Measurements from ENCODE around the gene SCAF4. TPM values are rescaled to one million over a fixed set of nuclear protein-coding genes. Genes with fewer than 3 reads are reported as not detected.

SCAF4 gene
- total RNA-seq, 1 donor from 2014 or later, result 31.9 TPM

GRCh38 chr21:31777857-31778256 lies 45.9 kb upstream of the SCAF4 start:
- Histone ChIP-seq H3K9me3 (ENCODE audit: low read depth) (no peaks in the 10 kb centered on the region), H3K4me2 (no peak overlapping the region), H3K4me3 (no peak overlapping the region), H3K36me3 (no peaks in the 10 kb centered on the region), H4K20me1 (ENCODE audit: low read depth) (no peaks in the 10 kb centered on the region), H3K27ac (no peak overlapping the region), H3K79me2 (ENCODE audit: low read depth) (no peaks in the 10 kb centered on the region), H3K4me1 (no peaks in the 10 kb centered on the region), H3F3A (ENCODE audit: low read depth) (no peaks in the 10 kb centered on the region), H2AFZ (replicated peaks) (no peak overlapping the region), H3K9ac (no peak overlapping the region), H3K27me3 (no peaks in the 10 kb centered on the region)
- H3K9me3 Mint-ChIP-seq, result no peaks in the 10 kb centered on the region
- no peak overlapping the region for H3K27ac Mint-ChIP-seq
- peaks cover 7% of the 10 kb centered on the region for H3K27me3 Mint-ChIP-seq (ENCODE audit: insufficient read depth, low read depth)
- no peak overlapping the region for H3K4me3 Mint-ChIP-seq
- no peak for TF ChIP-seq EZH2 (IDR thresholded peaks at IDR 0.05)
- no peak for TF ChIP-seq CTCF (IDR thresholded peaks at IDR 0.05)
- no peak for TF ChIP-seq EZH2phosphoT487 (IDR thresholded peaks at IDR 0.05)
- H3K36me3 Mint-ChIP-seq, result no peaks in the 10 kb centered on the region
- no peak for DNase-seq (ENCODE audit: low spot score)
- peaks cover 11% of the 10 kb centered on the region for H3K4me1 Mint-ChIP-seq

- no peaks in the 10 kb centered on the region for H3K36me3 Mint-ChIP-seq
- no peaks in the 10 kb centered on the region for H4K20me1 ChIP-seq (ENCODE audit: low read depth)
- H3K4me3 ChIP-seq, result no peak overlapping the region
- no peak for DNase-seq (ENCODE audit: low spot score)
- no peak overlapping the region for H3K4me3 Mint-ChIP-seq
- no peak overlapping the region for H3K27ac ChIP-seq
- no peaks in the 10 kb centered on the region for H3K79me2 ChIP-seq (ENCODE audit: low read depth)
- peaks cover under 1% of the 10 kb centered on the region for H3K27me3 Mint-ChIP-seq (ENCODE audit: insufficient read depth, low read depth)
- no peak overlapping the region for H2AFZ ChIP-seq (replicated peaks)
- TF ChIP-seq EZH2phosphoT487 (IDR thresholded peaks at IDR 0.05) (no peak), CTCF (IDR thresholded peaks at IDR 0.05) (no peak), EZH2 (IDR thresholded peaks at IDR 0.05) (no peak)
- H3K36me3 ChIP-seq, result no peaks in the 10 kb centered on the region
- no peaks in the 10 kb centered on the region for H3K9me3 Mint-ChIP-seq
- H3K4me1 Mint-ChIP-seq, result peaks cover 2% of the 10 kb centered on the region
- no peak overlapping the region for H3K4me2 ChIP-seq
- no peaks in the 10 kb centered on the region for H3K9me3 ChIP-seq (ENCODE audit: low read depth)
- H3K9ac ChIP-seq, result no peak overlapping the region
- no peak overlapping the region for H3K27ac Mint-ChIP-seq
- no peaks in the 10 kb centered on the region for H3F3A ChIP-seq (ENCODE audit: low read depth)
- no peaks in the 10 kb centered on the region for H3K4me1 ChIP-seq
- no peaks in the 10 kb centered on the region for H3K27me3 ChIP-seq
Measured at GRCh38 chr21:31774031-31774430, 42.1 kb upstream of the SCAF4 start.

GRCh38 chr21:31772674-31773555 lies 41.0 kb upstream of the SCAF4 start:
- Histone ChIP-seq H3K4me3 (no peak overlapping the region), H3K36me3 (no peaks in the 10 kb centered on the region), H3K79me2 (ENCODE audit: low read depth) (no peaks in the 10 kb centered on the region), H3K4me1 (no peaks in the 10 kb centered on the region), H2AFZ (replicated peaks) (no peak overlapping the region), H3K27me3 (no peaks in the 10 kb centered on the region), H3K9ac (no peak overlapping the region), H4K20me1 (ENCODE audit: low read depth) (no peaks in the 10 kb centered on the region), H3F3A (ENCODE audit: low read depth) (no peaks in the 10 kb centered on the region), H3K4me2 (no peak overlapping the region), H3K27ac (no peak overlapping the region), H3K9me3 (ENCODE audit: low read depth) (no peaks in the 10 kb centered on the region)
- H3K36me3 Mint-ChIP-seq, result no peaks in the 10 kb centered on the region
- H3K9me3 Mint-ChIP-seq, result no peaks in the 10 kb centered on the region
- H3K4me1 Mint-ChIP-seq, result peaks cover 2% of the 10 kb centered on the region
- no peak overlapping the region for H3K4me3 Mint-ChIP-seq
- DNase-seq (ENCODE audit: low spot score), result no peak
- TF ChIP-seq CTCF (IDR thresholded peaks at IDR 0.05) (no peak), EZH2phosphoT487 (IDR thresholded peaks at IDR 0.05) (no peak), EZH2 (IDR thresholded peaks at IDR 0.05) (no peak)
- H3K27me3 Mint-ChIP-seq (ENCODE audit: insufficient read depth, low read depth), result peaks cover 4% of the 10 kb centered on the region
- no peak overlapping the region for H3K27ac Mint-ChIP-seq
